ENCODE measurements around the gene TRIM9. TPM values are rescaled to one million over a fixed set of nuclear protein-coding genes. Genes with fewer than 3 reads are reported as not detected.

TRIM9 gene
- total and polyA plus RNA-seq, 2 of the 4 experiments (the other 2 are of a cell fraction): under 0.01 to 0.09 TPM

DNA sequence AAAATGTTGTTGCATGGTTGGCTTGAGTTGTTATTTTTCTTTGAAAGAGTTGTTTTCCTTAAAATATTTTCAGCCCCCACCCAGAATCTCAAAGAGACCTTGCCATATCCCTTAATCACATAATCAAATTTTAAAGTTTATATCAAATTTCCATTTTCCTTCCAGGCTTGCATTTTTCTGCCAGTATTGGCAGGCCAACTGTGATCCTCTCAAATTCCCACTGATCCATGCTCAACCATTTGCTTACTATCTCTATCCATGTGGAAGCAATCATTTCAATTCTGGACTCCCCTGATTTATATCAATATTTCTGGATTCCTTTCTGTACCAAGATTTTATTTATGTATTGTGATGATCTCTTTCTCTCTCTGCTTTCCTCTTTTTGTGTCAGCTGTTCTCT, 86.5 kb downstream of the TRIM9 start:
- H3K4me3 ChIP-seq (ENCODE audit: insufficient read depth, low read depth, low read length): no peak overlapping the region
- in situ Hi-C loops (cut with MboI; ENCODE audit: low sequenced_read_pairs): no loop called here
- intact Hi-C loops (cut with micrococcal nuclease): no loop called here
- H3K4me2 ChIP-seq (ENCODE audit: low read depth, low read length): no peak overlapping the region
- no peak overlapping the region for H2BK20ac ChIP-seq (ENCODE audit: low read depth, low read length)
- DNase-seq (no peak), ATAC-seq (ENCODE audit: low read depth) (no peak)
- no TSS peak for BruUV-seq (replicated peaks)
- no peak overlapping the region for H2BK15ac ChIP-seq (ENCODE audit: low read depth, low read length)
- no peaks in the 10 kb centered on the region for H3K79me1 ChIP-seq (ENCODE audit: low read depth in 1 of 2, low read length in 2 of 2)
- H2AFZ ChIP-seq (replicated peaks; ENCODE audit: low read length, poor library complexity): no peak overlapping the region
- H3K9ac ChIP-seq (ENCODE audit: low read depth, low read length): no peak overlapping the region
- H3K9me1 ChIP-seq (ENCODE audit: insufficient read depth, low read length): no peaks in the 10 kb centered on the region
- no peak overlapping the region for H3K18ac ChIP-seq (ENCODE audit: low read depth, low read length)
- POLR2A ChIA-PET (ENCODE audit: unreplicated experiment): no interaction called here
- no peak overlapping the region for H3K23ac ChIP-seq (ENCODE audit: low read depth, low read length)
- H3K4ac ChIP-seq (ENCODE audit: low read depth, low read length): no peak overlapping the region
- CTCF ChIA-PET: no interaction called here
- H2AK9ac ChIP-seq (replicated peaks; ENCODE audit: low read depth, low read length, poor library complexity): no peak overlapping the region
- H3K27me3 ChIP-seq (ENCODE audit: control insufficient read depth, insufficient read depth, low read length): peaks cover 12% of the 10 kb centered on the region
- no peak overlapping the region for H3K27ac ChIP-seq (ENCODE audit: insufficient read depth, low read length)
- no peak overlapping the region for H2BK5ac ChIP-seq (ENCODE audit: low read depth, low read length, poor library complexity, severe bottlenecking)
- H3K36me3 ChIP-seq (ENCODE audit: control insufficient read depth, insufficient read depth, low read length): no peaks in the 10 kb centered on the region
- no peaks in the 10 kb centered on the region for H4K20me1 ChIP-seq (ENCODE audit: insufficient read depth, low read length)
- no peak for TF ChIP-seq RCOR1 (IDR thresholded peaks at IDR 0.05; ENCODE audit: insufficient replicate concordance, low read length)
- TF ChIP-seq ELK1 (IDR thresholded peaks at IDR 0.05; ENCODE audit: borderline replicate concordance, low read depth, low read length): no peak
- TF ChIP-seq NFE2L2 (IDR thresholded peaks at IDR 0.05; ENCODE audit: low read depth, low read length): no peak
- TF ChIP-seq RAD21 (IDR thresholded peaks at IDR 0.05; ENCODE audit: low read length): no peak
- TF ChIP-seq MXI1 (IDR thresholded peaks at IDR 0.05; ENCODE audit: borderline replicate concordance, low read depth, low read length): no peak
- TF ChIP-seq, protein P1, sequence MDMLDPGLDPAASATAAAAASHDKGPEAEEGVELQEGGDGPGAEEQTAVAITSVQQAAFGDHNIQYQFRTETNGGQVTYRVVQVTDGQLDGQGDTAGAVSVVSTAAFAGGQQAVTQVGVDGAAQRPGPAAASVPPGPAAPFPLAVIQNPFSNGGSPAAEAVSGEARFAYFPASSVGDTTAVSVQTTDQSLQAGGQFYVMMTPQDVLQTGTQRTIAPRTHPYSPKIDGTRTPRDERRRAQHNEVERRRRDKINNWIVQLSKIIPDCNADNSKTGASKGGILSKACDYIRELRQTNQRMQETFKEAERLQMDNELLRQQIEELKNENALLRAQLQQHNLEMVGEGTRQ (IDR thresholded peaks at IDR 0.05; ENCODE audit: low read depth, low read length): no peak
- TF ChIP-seq SMC3 (IDR thresholded peaks at IDR 0.05; ENCODE audit: low read depth, low read length): no peak
- TF ChIP-seq POLR2A (IDR thresholded peaks at IDR 0.05; ENCODE audit: low read depth, low read length): no peak
- TF ChIP-seq, protein P2, sequence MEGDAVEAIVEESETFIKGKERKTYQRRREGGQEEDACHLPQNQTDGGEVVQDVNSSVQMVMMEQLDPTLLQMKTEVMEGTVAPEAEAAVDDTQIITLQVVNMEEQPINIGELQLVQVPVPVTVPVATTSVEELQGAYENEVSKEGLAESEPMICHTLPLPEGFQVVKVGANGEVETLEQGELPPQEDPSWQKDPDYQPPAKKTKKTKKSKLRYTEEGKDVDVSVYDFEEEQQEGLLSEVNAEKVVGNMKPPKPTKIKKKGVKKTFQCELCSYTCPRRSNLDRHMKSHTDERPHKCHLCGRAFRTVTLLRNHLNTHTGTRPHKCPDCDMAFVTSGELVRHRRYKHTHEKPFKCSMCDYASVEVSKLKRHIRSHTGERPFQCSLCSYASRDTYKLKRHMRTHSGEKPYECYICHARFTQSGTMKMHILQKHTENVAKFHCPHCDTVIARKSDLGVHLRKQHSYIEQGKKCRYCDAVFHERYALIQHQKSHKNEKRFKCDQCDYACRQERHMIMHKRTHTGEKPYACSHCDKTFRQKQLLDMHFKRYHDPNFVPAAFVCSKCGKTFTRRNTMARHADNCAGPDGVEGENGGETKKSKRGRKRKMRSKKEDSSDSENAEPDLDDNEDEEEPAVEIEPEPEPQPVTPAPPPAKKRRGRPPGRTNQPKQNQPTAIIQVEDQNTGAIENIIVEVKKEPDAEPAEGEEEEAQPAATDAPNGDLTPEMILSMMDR (conservative IDR thresholded peaks at IDR 0.05; ENCODE audit: low read depth, low read length): no peak
- TF ChIP-seq CEBPB (IDR thresholded peaks at IDR 0.05; ENCODE audit: low read depth, low read length): no peak
- TF ChIP-seq CHD1 (IDR thresholded peaks at IDR 0.05; ENCODE audit: low read depth, low read length): no peak
- TF ChIP-seq MAFK (IDR thresholded peaks at IDR 0.05; ENCODE audit: low read depth, low read length): no peak
- no peak for TF ChIP-seq BHLHE40 (IDR thresholded peaks at IDR 0.05; ENCODE audit: low read depth, low read length)
- TF ChIP-seq FOS (IDR thresholded peaks at IDR 0.05; ENCODE audit: low read depth, low read length): no peak
- no peak for TF ChIP-seq MAZ (IDR thresholded peaks at IDR 0.05; ENCODE audit: borderline replicate concordance, low read depth, low read length)
- TF ChIP-seq RFX5 (IDR thresholded peaks at IDR 0.05; ENCODE audit: low read depth, low read length): no peak
- dilution Hi-C loops (cut with HindIII; ENCODE audit: low sequenced_read_pairs, unreplicated experiment): no loop called here
- no peak overlapping the region for H2BK120ac ChIP-seq (ENCODE audit: low read depth, low read length)
- H4K91ac ChIP-seq (ENCODE audit: insufficient read depth, low read depth, low read length): no peak overlapping the region
- no peak overlapping the region for H3K56ac ChIP-seq (ENCODE audit: extremely low read depth, insufficient read depth, low read length)
- no peak overlapping the region for H2AK5ac ChIP-seq (ENCODE audit: low read depth, low read length)
- peaks cover 7% of the 10 kb centered on the region for H3K4me1 ChIP-seq (ENCODE audit: control insufficient read depth, insufficient read depth, low read length)
- no peak overlapping the region for H4K5ac ChIP-seq (ENCODE audit: low read depth, low read length)
- no peaks in the 10 kb centered on the region for H3K9me3 ChIP-seq (ENCODE audit: control insufficient read depth, insufficient read depth, low read length)
- H4K8ac ChIP-seq (ENCODE audit: low read depth in 2 of 2, low read length in 2 of 2): no peak overlapping the region
- H3K14ac ChIP-seq (replicated peaks; ENCODE audit: low read depth, low read length): no peak overlapping the region

Data from IMR-90 (cell line).